ENCODE results near the gene SLC17A3. TPM values are rescaled to one million over a fixed set of nuclear protein-coding genes. Genes with fewer than 3 reads are reported as not detected.
A peak's percentile ranks its signal among the peaks of the same experiment; 100 is the strongest.

Gene SLC17A3
- total and polyA plus RNA-seq, 9 of the 15 experiments (the other 6 are each of a cell fraction or from before 2014, with no cell fraction given), result 0.04 to 0.08 TPM; not detected in 7

DNA sequence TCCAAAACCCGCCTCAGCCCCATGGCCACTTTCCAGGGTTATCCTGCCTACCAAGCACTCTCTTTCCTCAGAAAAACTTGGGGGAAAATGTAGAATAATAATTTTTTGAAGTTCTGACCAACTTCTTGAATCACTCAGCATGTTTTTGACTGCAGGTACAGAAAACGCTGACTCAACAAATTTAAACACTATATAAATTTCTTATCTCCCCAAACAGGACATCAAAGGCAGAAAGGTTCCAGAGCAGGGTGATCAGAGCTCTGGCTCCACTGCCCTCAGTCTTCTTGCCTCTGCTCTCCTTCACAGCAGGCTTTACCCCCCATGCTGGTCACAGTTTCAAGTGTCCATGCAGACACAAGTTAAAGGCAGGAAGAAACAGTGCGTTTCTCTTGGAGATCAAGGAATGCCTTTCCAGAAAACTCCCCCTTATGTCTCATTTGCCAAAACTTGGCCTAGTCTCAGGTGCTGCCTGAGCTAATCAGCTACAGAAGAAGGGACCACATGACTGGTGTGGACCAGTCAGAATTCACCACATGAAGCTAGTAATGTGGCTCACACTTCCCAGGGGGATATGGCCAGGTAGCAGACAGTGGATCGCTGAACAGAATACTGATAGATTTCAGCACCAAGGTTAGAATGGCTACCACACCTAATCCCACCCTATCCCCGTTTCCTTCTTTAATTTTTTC, 24.4 kb upstream of the SLC17A3 start (continued):
- TF ChIP-seq PATZ1 (CRISPR knock-in tag; IDR thresholded peaks at IDR 0.05; ENCODE audit: borderline replicate concordance) (no peak), TARDBP (IDR thresholded peaks at IDR 0.05) (no peak), C11orf30 (IDR thresholded peaks at IDR 0.05; ENCODE audit: low read depth) (peak; percentile 98), NBN (IDR thresholded peaks at IDR 0.05; ENCODE audit: low read depth) (no peak)
- TF ChIP-seq, protein P1, sequence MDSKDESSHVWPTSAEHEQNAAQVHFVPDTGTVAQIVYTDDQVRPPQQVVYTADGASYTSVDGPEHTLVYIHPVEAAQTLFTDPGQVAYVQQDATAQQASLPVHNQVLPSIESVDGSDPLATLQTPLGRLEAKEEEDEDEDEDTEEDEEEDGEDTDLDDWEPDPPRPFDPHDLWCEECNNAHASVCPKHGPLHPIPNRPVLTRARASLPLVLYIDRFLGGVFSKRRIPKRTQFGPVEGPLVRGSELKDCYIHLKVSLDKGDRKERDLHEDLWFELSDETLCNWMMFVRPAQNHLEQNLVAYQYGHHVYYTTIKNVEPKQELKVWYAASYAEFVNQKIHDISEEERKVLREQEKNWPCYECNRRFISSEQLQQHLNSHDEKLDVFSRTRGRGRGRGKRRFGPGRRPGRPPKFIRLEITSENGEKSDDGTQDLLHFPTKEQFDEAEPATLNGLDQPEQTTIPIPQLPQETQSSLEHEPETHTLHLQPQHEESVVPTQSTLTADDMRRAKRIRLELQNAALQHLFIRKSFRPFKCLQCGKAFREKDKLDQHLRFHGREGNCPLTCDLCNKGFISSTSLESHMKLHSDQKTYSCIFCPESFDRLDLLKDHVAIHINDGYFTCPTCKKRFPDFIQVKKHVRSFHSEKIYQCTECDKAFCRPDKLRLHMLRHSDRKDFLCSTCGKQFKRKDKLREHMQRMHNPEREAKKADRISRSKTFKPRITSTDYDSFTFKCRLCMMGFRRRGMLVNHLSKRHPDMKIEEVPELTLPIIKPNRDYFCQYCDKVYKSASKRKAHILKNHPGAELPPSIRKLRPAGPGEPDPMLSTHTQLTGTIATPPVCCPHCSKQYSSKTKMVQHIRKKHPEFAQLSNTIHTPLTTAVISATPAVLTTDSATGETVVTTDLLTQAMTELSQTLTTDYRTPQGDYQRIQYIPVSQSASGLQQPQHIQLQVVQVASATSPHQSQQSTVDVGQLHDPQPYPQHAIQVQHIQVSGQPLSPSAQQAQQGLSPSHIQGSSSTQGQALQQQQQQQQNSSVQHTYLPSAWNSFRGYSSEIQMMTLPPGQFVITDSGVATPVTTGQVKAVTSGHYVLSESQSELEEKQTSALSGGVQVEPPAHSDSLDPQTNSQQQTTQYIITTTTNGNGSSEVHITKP (IDR thresholded peaks at IDR 0.05; ENCODE audit: partially characterized antibody), result peak; percentile 75
